Prostate gland (tissue), 2 donors: Measurements from ENCODE around the gene SNX19.

Source experiments
- CTCF ChIP-seq, 4 experiments: fragments of 200-600 bp in 2 of 4; fragments of 450-650 bp in 2 of 4; sonication (generic) in 2 of 4; IDR thresholded peaks; 1 replicate in 3 of 4; 2 replicates in 1 of 4; pipeline ENCODE4 v1.5.1; 2016 to 2019; ENCODE audit warnings: antibody characterized with exemption in 4 of 4, mild to moderate bottlenecking in 2 of 4, moderate library complexity in 2 of 4
- POLR2A ChIP-seq: fragments of 450-650 bp; IDR thresholded peaks from one replicate; pipeline ENCODE4 v1.6.1; 2016; ENCODE audit warnings: antibody characterized with exemption, mild to moderate bottlenecking
- POLR2AphosphoS5 ChIP-seq: sonication (generic); formaldehyde crosslinking; IDR thresholded peaks from one replicate; pipeline ENCODE4 v1.6.1; 2017; ENCODE audit warnings: antibody characterized with exemption

- TF ChIP-seq CTCF (IDR thresholded peaks at IDR 0.05): no peak
- no peak for TF ChIP-seq POLR2A
- TF ChIP-seq POLR2AphosphoS5: no peak
Measured at GRCh38 chr11:130858215-130858614, 58.1 kb downstream of the SNX19 start.
